Activated T-cell treated with anti-CD3 and anti-CD28 coated beads, Interleukin-2, amount 50 U/mL, for 4 hours (primary cell): ENCODE results near the gene TMEM120B. TPM values are rescaled to one million over a fixed set of nuclear protein-coding genes. Genes with fewer than 3 reads are reported as not detected.
"Not testable (repeated sequence)": the region's sequence is repeated elsewhere in the genome, so short reads cannot be mapped to it uniquely, and the experiment has no call there.

ENCODE experiments used
- ATAC-seq, 2 donors: fragments of 200-7000 bp; cut with Tn5 transposase; one replicate each; pipeline ENCODE4 v1.10.0; 2021
- DNase-seq: peaks from one replicate; pipeline ENCODE4 v3.0.0-alpha.2; 2020
- H3K27me3 Mint-ChIP-seq: one replicate; pipeline ENCODE4 v1.8.0; 2021; ENCODE audit warnings: low read depth, mixed read lengths
- H3K36me3 Mint-ChIP-seq: one replicate; pipeline ENCODE4 v1.8.0; 2022; ENCODE audit warnings: mixed read lengths; ENCODE audit not compliant: insufficient read depth
- H3K4me1 Mint-ChIP-seq: one replicate; pipeline ENCODE4 v1.8.0; 2021; ENCODE audit warnings: low read depth, mixed read lengths
- H3K4me3 Mint-ChIP-seq: one replicate; pipeline ENCODE4 v1.8.0; 2021; ENCODE audit warnings: mild to moderate bottlenecking, moderate library complexity, mixed read lengths
- H3K9me3 Mint-ChIP-seq: one replicate; pipeline ENCODE4 v1.8.0; 2021; ENCODE audit warnings: mixed read lengths
- total RNA-seq, 3 donors: library from RNA; stranded (reverse); gene quantifications; one replicate each; pipeline ENCODE4 v1.2.1, GENCODE V29; 2021

TMEM120B gene
- total RNA-seq, 3 donors from 2014 or later: 14.2 to 19.1 (median 17.7) TPM

DNA sequence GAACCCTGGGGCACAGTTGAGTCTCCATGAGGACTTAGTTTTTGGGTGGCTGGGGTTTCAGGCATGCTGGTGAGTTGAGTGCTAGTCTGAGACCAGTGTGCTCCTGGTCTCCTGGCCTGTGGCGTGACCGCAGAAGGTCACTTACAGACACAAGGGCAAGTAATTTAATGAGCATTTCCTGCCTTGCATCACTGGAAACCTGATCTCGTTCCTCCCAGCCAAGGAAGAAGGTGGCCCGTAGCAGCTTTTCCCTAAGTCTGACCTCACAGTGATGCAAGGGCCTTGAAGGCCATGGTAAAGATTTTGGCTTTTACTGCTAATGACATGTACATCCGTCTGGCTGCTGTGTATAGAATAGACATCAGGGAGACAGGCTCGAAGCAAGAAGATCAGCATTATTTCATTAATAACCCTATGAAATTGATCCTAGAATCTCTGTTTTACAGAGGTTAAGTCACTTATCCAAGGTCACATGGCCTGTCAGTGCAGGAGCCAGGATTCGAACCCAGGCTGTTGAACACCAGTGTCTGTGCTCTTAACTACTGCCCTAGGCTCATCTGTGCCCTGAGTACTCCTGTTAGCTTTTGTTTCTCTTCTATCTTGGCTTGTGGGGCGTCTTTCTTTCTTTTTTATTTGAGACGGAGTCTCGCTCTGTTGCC lies 4.6 kb downstream of the TMEM120B start:
- DNase-seq: no peak
- Mint-ChIP-seq H3K4me1 (peaks cover 10% of the 10 kb centered on the region), H3K36me3 (no peaks in the 10 kb centered on the region), H3K9me3 (no peaks in the 10 kb centered on the region), H3K4me3 (no peak overlapping the region), H3K27me3 (no peaks in the 10 kb centered on the region)
- ATAC-seq: no peak

DNA sequence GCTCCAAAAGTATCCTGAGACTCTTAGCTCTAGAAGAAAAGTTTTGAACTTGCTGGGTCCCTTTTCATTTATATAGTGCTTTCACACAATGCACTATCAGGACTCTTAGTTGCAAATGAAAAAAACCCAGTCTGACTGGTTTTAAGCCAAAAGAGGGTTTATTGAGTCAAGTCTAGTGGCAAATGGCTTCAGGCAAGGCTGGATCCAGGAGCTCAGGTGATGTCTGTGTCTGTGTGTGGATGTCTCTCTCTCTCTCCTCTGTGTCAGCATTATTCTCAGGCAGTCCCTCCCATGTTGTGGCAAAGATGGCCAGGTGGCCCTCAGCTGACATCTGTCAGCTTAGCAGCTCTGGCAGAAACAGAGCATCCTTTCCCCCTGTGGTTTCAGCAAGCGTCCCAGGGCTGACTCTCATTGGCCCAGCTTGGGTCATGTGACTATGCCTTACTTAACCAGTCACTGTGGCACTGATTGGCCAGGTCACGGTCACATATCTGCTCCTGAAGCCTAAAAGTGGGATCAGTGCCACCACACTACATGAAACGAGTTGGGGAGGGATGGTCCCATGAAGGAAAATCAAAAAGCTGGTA lies 6.2 kb downstream of the TMEM120B start:
- DNase-seq (no peak), ATAC-seq (no peak)
- peaks cover 4% of the 10 kb centered on the region for H3K4me1 Mint-ChIP-seq
- no peaks in the 10 kb centered on the region for H3K27me3 Mint-ChIP-seq
- no peaks in the 10 kb centered on the region for H3K9me3 Mint-ChIP-seq
- H3K36me3 Mint-ChIP-seq: no peaks in the 10 kb centered on the region
- H3K4me3 Mint-ChIP-seq: no peak overlapping the region

DNA sequence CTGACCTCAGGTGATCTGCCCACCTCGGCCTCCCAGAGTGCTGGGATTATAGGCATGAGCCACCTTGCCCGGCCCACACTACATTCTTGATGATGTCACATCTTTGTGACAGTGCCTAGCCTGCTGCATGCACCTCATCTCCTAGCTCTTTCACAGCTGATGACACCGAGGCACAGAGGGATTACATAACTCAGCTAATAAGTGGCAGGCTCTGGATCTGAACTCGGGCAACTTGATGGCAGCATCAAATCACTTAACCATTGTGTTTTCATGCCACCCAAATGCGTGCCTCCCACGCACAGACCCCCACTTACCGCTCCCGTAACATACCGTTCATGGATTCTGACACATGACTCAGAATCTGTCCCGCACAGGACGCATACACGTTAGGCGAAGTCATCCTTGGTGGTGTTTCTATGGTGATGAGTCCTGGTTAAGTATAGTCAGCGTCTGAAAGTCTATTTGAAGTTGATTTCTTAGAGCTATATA lies 7.4 kb downstream of the TMEM120B start:
- Mint-ChIP-seq H3K36me3 (peaks cover 1% of the 10 kb centered on the region), H3K4me3 (no peak overlapping the region), H3K9me3 (no peaks in the 10 kb centered on the region), H3K4me1 (peaks cover 2% of the 10 kb centered on the region), H3K27me3 (no peaks in the 10 kb centered on the region)
- DNase-seq: no peak
- peak in 1 of 2 donors; percentile 50 for ATAC-seq

DNA sequence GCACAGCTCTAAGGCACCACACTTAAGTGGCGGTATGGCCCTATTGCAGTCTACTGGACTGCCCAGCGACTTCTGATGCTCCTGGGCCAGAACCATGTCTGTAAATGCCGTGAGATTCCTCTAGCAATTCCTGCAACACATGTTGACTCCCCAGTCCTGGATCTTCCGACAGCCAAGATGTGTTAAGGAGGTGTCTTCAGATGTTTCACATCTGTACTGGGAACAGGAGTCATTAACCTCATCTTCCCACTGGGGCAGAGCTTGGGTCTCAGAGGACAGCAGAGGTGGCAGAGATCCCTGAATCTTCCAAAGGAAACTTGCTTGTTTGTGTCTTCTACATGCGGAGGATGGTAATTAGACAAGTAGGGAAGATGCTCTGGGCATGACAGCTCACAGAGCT lies 8.2 kb downstream of the TMEM120B start:
- Mint-ChIP-seq H3K4me3 (no peak overlapping the region), H3K27me3 (no peaks in the 10 kb centered on the region), H3K4me1 (no peaks in the 10 kb centered on the region), H3K9me3 (no peaks in the 10 kb centered on the region), H3K36me3 (peaks cover 2% of the 10 kb centered on the region)
- DNase-seq (no peak), ATAC-seq (no peak)

DNA sequence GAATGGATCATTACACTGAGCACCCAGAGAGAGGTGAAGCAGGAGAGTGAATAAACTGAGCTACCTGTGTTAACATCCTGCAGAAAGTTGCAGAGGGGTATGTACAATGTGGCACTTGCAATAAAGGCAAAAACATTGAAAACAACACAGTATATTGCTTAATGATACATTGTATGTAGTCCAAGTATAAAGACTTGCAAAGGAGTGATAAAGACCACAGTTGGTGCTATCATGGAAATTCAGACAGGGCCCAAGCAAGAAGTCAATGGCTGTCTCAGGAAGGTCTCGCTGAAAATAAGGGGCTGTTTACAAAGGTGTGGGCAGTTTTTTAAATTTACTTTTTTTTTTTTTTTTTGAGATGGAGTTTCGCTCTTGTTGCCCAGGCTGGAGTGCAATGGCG lies 10.0 kb downstream of the TMEM120B start:
- Mint-ChIP-seq H3K9me3 (no peaks in the 10 kb centered on the region), H3K4me1 (no peaks in the 10 kb centered on the region), H3K4me3 (no peak overlapping the region), H3K36me3 (peaks cover 2% of the 10 kb centered on the region), H3K27me3 (no peaks in the 10 kb centered on the region)
- no peak for ATAC-seq
- DNase-seq: no peak

DNA sequence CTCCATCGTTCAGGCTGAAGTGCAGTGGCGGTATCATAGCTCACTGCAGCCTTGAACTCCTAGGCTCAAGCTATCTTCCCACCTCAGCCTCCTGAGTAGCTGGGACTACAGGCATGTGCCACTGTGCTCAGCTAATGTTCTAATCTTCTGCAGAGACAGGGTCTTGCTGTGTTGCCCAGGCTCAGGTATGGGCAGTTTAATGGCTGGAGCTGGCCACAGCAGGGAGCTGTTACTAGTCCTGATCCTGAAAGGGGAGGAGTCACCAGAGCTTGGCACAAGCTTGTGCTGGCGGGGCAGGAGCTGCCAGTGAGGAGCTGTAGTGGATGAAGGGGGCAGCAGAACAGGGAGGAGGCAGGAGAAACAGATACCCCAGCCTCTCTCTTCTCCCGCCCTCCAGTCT lies 10.6 kb downstream of the TMEM120B start:
- no peak for ATAC-seq
- H3K4me1 Mint-ChIP-seq: no peaks in the 10 kb centered on the region
- no peak overlapping the region for H3K4me3 Mint-ChIP-seq
- DNase-seq: no peak
- no peaks in the 10 kb centered on the region for H3K9me3 Mint-ChIP-seq
- H3K36me3 Mint-ChIP-seq: peaks cover 2% of the 10 kb centered on the region
- no peaks in the 10 kb centered on the region for H3K27me3 Mint-ChIP-seq

DNA sequence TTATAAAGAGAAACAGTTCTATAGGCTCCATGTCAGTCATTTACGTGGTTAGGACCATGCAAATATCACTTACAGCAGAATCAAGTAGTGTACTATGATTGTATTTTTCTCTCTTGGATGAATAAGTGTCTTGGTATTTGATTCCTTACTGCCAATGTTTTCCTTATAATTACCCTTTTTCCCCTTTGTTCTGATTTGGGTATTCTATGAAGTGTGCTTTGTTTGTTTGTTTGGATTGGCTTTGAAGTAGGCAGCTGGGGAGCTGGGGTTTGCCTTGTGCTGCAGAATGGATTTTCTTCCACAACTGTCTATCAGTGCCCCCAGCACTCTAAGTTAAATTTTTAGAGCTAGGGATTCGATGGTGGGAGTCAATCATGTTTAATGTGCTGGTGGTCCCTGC lies 12.4 kb downstream of the TMEM120B start:
- no peaks in the 10 kb centered on the region for H3K9me3 Mint-ChIP-seq
- peaks cover 2% of the 10 kb centered on the region for H3K36me3 Mint-ChIP-seq
- no peaks in the 10 kb centered on the region for H3K27me3 Mint-ChIP-seq
- no peak overlapping the region for H3K4me3 Mint-ChIP-seq
- DNase-seq: no peak
- no peak for ATAC-seq
- no peaks in the 10 kb centered on the region for H3K4me1 Mint-ChIP-seq

DNA sequence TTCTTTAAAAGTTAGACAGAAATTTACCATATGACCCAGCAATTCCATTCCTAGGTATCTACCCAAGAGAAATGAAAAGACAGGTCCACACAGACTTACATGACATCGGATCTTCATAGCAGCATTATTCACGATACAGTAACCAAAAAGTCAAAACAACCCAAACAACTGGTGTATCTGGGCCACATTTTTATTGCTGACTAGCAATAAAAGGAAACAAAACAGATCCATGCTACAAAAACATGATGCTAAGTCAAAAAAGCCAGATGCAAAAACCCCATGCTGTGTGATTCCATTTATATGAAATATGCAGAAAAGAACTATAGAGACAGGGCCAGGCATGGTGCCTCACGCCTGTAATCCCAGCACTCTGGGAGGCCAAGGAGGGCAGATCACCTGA lies 12.9 kb downstream of the TMEM120B start:
- H3K27me3 Mint-ChIP-seq: no peaks in the 10 kb centered on the region
- H3K9me3 Mint-ChIP-seq: no peaks in the 10 kb centered on the region
- H3K4me1 Mint-ChIP-seq: no peaks in the 10 kb centered on the region
- ATAC-seq (no peak), DNase-seq (no peak)
- H3K4me3 Mint-ChIP-seq: no peak overlapping the region
- peaks cover 2% of the 10 kb centered on the region for H3K36me3 Mint-ChIP-seq

DNA sequence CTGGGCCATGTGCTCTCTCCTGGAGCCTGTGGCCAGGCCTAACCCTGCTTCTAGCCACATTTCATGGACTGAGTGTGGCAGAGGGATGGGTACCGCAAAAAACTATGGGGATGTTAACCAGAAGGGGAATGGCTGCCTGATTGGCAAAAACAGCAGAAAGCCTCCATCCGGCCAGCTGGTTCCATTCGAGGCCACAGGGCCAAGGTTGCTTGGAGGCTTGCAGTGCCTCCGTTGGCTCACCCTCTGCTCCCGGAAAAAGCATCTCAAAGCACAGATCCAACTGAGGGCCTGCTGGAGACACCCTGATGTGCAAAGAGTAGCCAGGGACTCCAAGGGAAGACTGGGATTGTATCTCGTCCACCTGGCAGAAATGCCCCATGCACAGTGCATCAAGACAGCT lies 16.5 kb downstream of the TMEM120B start:
- no peak for DNase-seq

DNA sequence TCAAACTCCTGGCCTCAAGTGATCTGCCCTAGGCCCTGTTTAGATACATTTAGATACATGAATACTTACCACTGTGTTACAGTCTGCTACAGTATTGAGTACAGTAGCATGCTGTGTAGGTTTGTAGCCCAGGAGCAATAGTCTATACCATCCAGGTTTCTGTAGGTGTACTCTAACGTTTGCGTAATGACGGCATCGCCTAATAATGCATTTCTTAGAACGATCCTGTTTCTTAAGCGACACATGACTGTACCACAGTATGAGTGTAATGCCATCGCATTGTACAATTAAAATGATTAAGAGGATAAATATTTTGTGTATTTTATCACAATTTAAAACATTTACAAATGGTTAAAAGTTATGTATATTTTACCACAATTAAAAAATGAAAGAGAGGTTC lies 18.9 kb downstream of the TMEM120B start:
- Mint-ChIP-seq H3K4me3 (no peak overlapping the region), H3K36me3 (no peaks in the 10 kb centered on the region), H3K4me1 (no peaks in the 10 kb centered on the region), H3K9me3 (no peaks in the 10 kb centered on the region), H3K27me3 (no peaks in the 10 kb centered on the region)
- DNase-seq: no peak
- no peak for ATAC-seq

More for the DNA sequence above, 16.5 kb downstream of the TMEM120B start:
- H3K36me3 Mint-ChIP-seq: peaks cover 2% of the 10 kb centered on the region
- no peak overlapping the region for H3K4me3 Mint-ChIP-seq
- no peaks in the 10 kb centered on the region for H3K27me3 Mint-ChIP-seq
- ATAC-seq: no peak
- no peaks in the 10 kb centered on the region for H3K4me1 Mint-ChIP-seq
- H3K9me3 Mint-ChIP-seq: no peaks in the 10 kb centered on the region

DNA sequence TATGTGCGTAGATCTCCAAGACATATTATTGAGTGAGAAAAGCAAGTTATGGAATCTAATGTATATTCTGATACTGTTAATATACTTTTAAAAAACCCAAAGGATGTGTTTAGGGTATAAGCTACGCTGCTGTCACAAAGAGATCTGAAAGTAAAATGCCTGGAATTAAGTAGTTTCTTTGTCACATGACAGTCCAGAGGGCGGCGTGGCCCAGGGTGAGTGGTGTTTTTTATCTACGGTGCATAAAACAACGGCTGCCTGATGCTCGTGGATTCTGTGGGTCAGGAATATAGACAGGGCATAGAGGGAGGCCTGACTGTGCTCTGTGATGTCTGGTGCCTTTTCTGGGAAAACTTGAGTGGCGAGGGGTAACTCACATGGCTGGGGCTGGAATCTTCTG lies 21.3 kb downstream of the TMEM120B start:
- DNase-seq (no peak), ATAC-seq (no peak)
- Mint-ChIP-seq H3K4me3 (no peak overlapping the region), H3K4me1 (no peaks in the 10 kb centered on the region), H3K9me3 (no peaks in the 10 kb centered on the region), H3K36me3 (no peaks in the 10 kb centered on the region), H3K27me3 (no peaks in the 10 kb centered on the region)

DNA sequence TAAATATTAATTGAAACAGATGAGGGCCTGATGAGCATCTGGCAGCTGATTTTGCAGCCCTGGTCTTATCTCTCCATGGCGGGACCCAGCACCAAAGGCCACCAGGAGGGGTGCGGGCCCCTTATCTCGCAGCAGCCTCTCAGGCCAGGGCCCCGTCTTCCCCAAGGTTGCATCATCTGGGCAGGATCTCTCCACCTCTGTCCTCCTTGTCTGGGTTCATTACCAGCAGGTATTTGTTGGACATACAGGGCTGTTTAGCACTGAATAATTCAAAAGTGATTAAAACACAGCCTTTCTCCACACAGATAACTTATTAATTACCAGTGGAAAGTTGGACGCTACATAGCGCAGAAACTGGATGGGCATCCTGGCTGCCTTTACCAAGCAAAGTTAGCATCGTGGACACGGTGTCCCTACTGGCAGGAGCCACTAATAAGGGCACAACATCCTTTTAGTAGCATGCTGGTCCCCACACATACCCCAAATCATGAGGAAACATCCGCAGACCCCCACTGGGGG lies 25.8 kb downstream of the TMEM120B start:
- H3K27me3 Mint-ChIP-seq: no peaks in the 10 kb centered on the region
- no peak overlapping the region for H3K4me3 Mint-ChIP-seq
- no peaks in the 10 kb centered on the region for H3K36me3 Mint-ChIP-seq
- DNase-seq (no peak), ATAC-seq (no peak)
- H3K4me1 Mint-ChIP-seq: no peaks in the 10 kb centered on the region
- H3K9me3 Mint-ChIP-seq: no peaks in the 10 kb centered on the region

DNA sequence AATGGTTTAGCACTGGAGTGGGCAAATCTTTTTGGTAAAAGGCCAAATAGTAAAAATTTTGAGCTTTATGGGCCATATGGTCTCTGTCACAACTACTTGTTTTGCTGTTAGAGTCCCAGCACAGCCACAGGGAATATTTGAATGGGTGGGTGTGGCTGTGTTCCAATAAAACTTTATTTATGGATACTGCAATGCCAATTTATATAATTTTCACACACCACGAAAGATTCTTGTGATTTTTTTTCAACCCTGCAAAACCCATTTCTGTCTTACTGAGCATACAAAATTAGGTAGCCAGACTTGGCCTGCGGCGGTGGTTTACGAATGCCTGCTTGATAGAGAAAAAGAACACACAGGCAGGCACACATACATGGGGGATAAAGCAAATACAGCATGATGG lies 28.3 kb downstream of the TMEM120B start:
- Mint-ChIP-seq H3K9me3 (no peaks in the 10 kb centered on the region), H3K4me1 (no peaks in the 10 kb centered on the region), H3K27me3 (no peaks in the 10 kb centered on the region), H3K36me3 (no peaks in the 10 kb centered on the region), H3K4me3 (no peak overlapping the region)
- DNase-seq: no peak
- ATAC-seq: no peak

DNA sequence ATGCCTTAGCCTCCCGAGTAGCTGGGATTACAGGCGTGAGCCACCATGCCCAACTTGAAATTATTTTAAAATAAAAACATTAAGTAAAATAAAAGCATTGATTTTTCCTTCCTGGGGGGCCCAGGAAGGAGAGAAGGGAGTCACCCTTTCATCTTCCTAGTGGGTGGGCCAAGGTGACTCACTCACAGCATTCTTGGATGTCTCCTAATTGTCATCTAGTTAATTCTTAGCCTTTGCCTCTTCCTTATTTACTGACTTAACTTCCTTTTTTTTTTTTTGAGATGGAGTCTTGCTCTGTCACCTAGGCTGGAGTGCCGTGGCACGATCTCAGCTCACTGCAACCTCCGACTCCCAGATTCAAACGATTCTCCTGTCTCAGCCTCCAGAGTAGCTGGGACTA lies 29.2 kb downstream of the TMEM120B start:
- H3K4me3 Mint-ChIP-seq: no peak overlapping the region
- ATAC-seq: no peak

DNA sequence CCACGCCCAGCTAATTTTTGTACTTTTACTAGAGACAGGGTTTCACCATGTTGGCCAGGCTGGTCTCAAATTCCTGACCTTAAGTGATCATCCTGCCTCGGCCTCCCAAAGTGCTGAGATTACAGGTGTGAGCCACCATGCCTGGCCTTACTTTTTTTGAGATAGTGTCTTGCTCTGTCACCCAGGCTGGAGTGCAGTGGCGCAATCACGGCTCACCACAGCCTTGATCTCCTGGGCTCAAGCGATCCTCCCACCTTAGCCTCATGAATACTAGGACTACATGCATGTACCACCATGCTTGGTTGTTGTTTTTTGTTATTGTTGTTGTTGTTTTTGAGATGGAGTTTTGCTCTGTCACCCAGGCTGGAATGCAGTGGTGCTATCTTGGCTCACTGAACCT lies 33.0 kb downstream of the TMEM120B start:
- peaks cover 10% of the 10 kb centered on the region for H3K4me1 Mint-ChIP-seq
- not testable (repeated sequence) for ATAC-seq, H3K9me3 Mint-ChIP-seq, H3K36me3 Mint-ChIP-seq, H3K4me3 Mint-ChIP-seq, H3K27me3 Mint-ChIP-seq, DNase-seq

More for the DNA sequence above, 29.2 kb downstream of the TMEM120B start:
- no peak for DNase-seq
- Mint-ChIP-seq H3K27me3 (no peaks in the 10 kb centered on the region), H3K36me3 (no peaks in the 10 kb centered on the region), H3K9me3 (no peaks in the 10 kb centered on the region), H3K4me1 (no peaks in the 10 kb centered on the region)
